Measurements from ENCODE around the gene REEP5. TPM values are rescaled to one million over a fixed set of nuclear protein-coding genes. Genes with fewer than 3 reads are reported as not detected.

Gene REEP5
- total RNA-seq, 2 experiments from 2014 or later: 38.0 to 40.6 TPM

- no peak overlapping the region for H3K27ac Mint-ChIP-seq
- CTCF ChIA-PET: interaction anchor here (1.2 kb wide), 1 partner anchor 37 kb away, joined by 4 read pairs; the partner anchor contains the start of gene REEP5
These were observed 37.0 kb downstream of the REEP5 start for GRCh38 chr5:112885001-112885400.

DNA sequence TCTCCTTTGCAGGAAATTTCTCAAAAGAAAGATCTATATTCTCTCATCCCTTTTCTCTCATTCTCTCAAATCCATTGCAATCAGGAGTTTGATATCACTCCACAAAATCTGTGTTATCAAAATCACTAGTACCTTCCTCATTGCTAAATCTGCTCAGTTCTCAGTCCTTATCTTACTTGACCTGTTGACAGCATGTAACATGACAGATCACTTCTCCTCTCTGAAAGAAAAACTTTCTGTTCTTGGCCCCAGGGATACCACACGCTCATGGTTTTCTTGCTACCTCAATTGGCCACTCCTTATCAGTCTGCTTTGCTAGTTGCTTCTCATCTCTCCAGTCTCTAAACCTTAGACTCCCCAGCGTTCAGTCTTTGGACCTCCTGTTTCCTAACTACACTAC lies 38.8 kb downstream of the REEP5 start:
- CTCF ChIA-PET: interaction anchor here (0.8 to 1.9 kb wide), 3 partner anchors 14 to 38 kb away, joined by 3 to 4 read pairs (median 4); no protein-coding TSS in a partner anchor
- H3K27me3 Mint-ChIP-seq: no peaks in the 10 kb centered on the region
- no peak overlapping the region for H3K27ac Mint-ChIP-seq
- H3K36me3 Mint-ChIP-seq (ENCODE audit: low read depth): peaks cover 41% of the 10 kb centered on the region
- H3K9me3 Mint-ChIP-seq: no peaks in the 10 kb centered on the region
- no peak overlapping the region for H3K4me3 Mint-ChIP-seq
- peaks cover 35% of the 10 kb centered on the region for H3K4me1 Mint-ChIP-seq (ENCODE audit: low read depth)
- intact Hi-C loops (cut with micrococcal nuclease): loop anchor here (10.0 kb wide), 1 partner anchor 82 kb away; no protein-coding TSS in a partner anchor
- no peak for DNase-seq
- no peak for TF ChIP-seq CTCF (IDR thresholded peaks at IDR 0.05)
- no peak for ATAC-seq
- POLR2A ChIA-PET: interaction anchor here (0.8 to 1.5 kb wide), 2 partner anchors 30 to 38 kb away, joined by 3 read pairs; no protein-coding TSS in a partner anchor

More at GRCh38 chr5:112885001-112885400, 37.0 kb downstream of the REEP5 start:
- ATAC-seq (no peak), DNase-seq (no peak)
- intact Hi-C loops (cut with micrococcal nuclease): loop anchor here (10.0 kb wide), 1 partner anchor 80 kb away; no protein-coding TSS in a partner anchor
- POLR2A ChIA-PET: interaction anchor here (0.9 to 1.4 kb wide), 3 partner anchors 11 to 36 kb away, joined by 3 to 5 read pairs (median 3); no protein-coding TSS in a partner anchor
- peaks cover 44% of the 10 kb centered on the region for H3K36me3 Mint-ChIP-seq (ENCODE audit: low read depth)
- no peaks in the 10 kb centered on the region for H3K27me3 Mint-ChIP-seq
- H3K9me3 Mint-ChIP-seq: peaks cover 5% of the 10 kb centered on the region
- peaks cover 31% of the 10 kb centered on the region for H3K4me1 Mint-ChIP-seq (ENCODE audit: low read depth)
- H3K4me3 Mint-ChIP-seq: no peak overlapping the region
- no peak for TF ChIP-seq CTCF (IDR thresholded peaks at IDR 0.05)

- no peaks in the 10 kb centered on the region for H3K27me3 Mint-ChIP-seq
- ATAC-seq: no peak
- H3K36me3 Mint-ChIP-seq (ENCODE audit: low read depth): peaks cover 32% of the 10 kb centered on the region
- TF ChIP-seq CTCF (IDR thresholded peaks at IDR 0.05): no peak
- POLR2A ChIA-PET: interaction anchor here (0.7 to 1.3 kb wide), 4 partner anchors 10 to 45 kb away, joined by 3 to 6 read pairs (median 3); no protein-coding TSS in a partner anchor
- intact Hi-C loops (cut with micrococcal nuclease): loop anchor here (10.0 kb wide), 1 partner anchor 84 kb away; no protein-coding TSS in a partner anchor
- no peak overlapping the region for H3K4me3 Mint-ChIP-seq
- no peaks in the 10 kb centered on the region for H3K9me3 Mint-ChIP-seq
- CTCF ChIA-PET: interaction anchor here (0.6 to 1.4 kb wide), 6 partner anchors 9 to 189 kb away, joined by 3 to 4 read pairs (median 3); no protein-coding TSS in a partner anchor
- peaks cover 31% of the 10 kb centered on the region for H3K4me1 Mint-ChIP-seq (ENCODE audit: low read depth)
- peak overlapping the region; percentile 70 for H3K27ac Mint-ChIP-seq
- no peak for DNase-seq
These were observed 41.6 kb downstream of the REEP5 start for GRCh38 chr5:112880219-112880964.

GRCh38 chr5:112878760-112879159 lies 43.3 kb downstream of the REEP5 start:
- peak; percentile 84 for DNase-seq
- Mint-ChIP-seq H3K4me3 (peak overlapping the region; percentile 26), H3K9me3 (no peaks in the 10 kb centered on the region), H3K4me1 (ENCODE audit: low read depth) (peaks cover 32% of the 10 kb centered on the region), H3K27ac (peak overlapping the region; percentile 85), H3K36me3 (ENCODE audit: low read depth) (peaks cover 31% of the 10 kb centered on the region), H3K27me3 (no peaks in the 10 kb centered on the region)
- ChIA-PET CTCF (interaction anchor here (0.8 to 1.7 kb wide), 6 partner anchors 9 to 48 kb away, joined by 3 to 5 read pairs (median 4); no protein-coding TSS in a partner anchor), POLR2A (interaction anchor here (1.4 kb wide), 1 partner anchor 97 kb away, joined by 9 read pairs; the partner anchor contains the start of gene DCP2)
- peak; percentile 94 for ATAC-seq
- TF ChIP-seq CTCF (IDR thresholded peaks at IDR 0.05): no peak
- intact Hi-C loops (cut with micrococcal nuclease): loop anchor here (2.0 kb wide), 1 partner anchor 42 kb away; no protein-coding TSS in a partner anchor

Measured in activated CD8-positive, alpha-beta T cell treated with anti-CD3 and anti-CD28 coated beads for 36 hours (primary cell).